CD4-positive, alpha-beta T cell treated with Interleukin-17A for 1 hour (primary cell): ENCODE measurements around the gene AFF4.
"Not testable (repeated sequence)": the region's sequence is repeated elsewhere in the genome, so short reads cannot be mapped to it uniquely, and the experiment has no call there.

ENCODE experiments used
- DNase-seq: peaks from one replicate; pipeline ENCODE4 v3.0.0-alpha.2; 2020

AFF4 gene, protein sequence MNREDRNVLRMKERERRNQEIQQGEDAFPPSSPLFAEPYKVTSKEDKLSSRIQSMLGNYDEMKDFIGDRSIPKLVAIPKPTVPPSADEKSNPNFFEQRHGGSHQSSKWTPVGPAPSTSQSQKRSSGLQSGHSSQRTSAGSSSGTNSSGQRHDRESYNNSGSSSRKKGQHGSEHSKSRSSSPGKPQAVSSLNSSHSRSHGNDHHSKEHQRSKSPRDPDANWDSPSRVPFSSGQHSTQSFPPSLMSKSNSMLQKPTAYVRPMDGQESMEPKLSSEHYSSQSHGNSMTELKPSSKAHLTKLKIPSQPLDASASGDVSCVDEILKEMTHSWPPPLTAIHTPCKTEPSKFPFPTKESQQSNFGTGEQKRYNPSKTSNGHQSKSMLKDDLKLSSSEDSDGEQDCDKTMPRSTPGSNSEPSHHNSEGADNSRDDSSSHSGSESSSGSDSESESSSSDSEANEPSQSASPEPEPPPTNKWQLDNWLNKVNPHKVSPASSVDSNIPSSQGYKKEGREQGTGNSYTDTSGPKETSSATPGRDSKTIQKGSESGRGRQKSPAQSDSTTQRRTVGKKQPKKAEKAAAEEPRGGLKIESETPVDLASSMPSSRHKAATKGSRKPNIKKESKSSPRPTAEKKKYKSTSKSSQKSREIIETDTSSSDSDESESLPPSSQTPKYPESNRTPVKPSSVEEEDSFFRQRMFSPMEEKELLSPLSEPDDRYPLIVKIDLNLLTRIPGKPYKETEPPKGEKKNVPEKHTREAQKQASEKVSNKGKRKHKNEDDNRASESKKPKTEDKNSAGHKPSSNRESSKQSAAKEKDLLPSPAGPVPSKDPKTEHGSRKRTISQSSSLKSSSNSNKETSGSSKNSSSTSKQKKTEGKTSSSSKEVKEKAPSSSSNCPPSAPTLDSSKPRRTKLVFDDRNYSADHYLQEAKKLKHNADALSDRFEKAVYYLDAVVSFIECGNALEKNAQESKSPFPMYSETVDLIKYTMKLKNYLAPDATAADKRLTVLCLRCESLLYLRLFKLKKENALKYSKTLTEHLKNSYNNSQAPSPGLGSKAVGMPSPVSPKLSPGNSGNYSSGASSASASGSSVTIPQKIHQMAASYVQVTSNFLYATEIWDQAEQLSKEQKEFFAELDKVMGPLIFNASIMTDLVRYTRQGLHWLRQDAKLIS

DNA sequence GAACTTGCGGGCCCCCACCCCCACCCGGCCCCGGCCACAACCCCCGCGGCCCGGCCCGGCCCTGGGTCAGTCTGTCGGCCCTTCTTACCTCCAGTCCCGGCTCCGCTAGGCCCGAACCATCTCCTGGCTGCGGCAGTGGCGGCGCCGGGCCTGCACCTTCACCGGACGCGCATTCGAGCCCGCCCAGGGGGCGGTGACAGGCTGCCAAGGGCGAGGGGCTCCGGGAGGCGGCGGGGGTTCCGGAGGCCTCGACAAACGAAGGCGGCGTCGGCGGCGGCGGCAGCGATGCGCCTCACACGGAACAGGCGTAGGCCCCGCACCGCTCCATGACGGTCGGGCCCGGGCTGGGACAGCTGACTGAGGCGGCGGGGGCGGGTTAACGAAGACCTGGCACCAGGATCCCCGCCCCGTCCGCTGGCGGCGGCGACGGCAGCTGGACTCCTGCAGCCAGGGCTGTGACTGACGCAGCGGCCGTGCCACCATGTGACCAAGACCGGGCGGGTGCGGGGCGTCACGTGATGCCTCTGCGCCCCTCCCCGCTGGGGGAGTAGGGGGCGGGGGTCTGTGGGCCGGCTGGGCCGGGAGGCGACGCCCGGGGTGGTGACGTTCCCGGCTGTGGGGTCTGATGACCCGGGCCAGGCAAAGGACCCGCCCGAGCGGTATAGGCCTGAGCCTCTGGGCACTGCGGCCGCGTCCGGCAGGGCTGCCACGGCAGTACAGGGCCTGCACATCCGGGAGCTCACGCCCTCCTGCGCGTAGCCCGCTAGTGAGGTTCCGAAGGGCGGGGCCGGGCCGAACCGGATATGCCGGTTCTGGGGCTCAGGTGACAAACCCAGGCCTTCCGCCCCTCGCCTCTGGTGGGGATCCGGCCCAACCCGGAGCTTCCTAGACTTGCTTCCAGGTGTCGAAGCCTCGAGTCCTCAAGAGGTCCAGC lies at the start of gene AFF4:
TSS of gene AFF4 (minus strand) at position 464 of the 934 bp plus-strand sequence. CDS start 26,445 bp downstream, outside the sequence.
- peak; percentile 90 for DNase-seq

DNA sequence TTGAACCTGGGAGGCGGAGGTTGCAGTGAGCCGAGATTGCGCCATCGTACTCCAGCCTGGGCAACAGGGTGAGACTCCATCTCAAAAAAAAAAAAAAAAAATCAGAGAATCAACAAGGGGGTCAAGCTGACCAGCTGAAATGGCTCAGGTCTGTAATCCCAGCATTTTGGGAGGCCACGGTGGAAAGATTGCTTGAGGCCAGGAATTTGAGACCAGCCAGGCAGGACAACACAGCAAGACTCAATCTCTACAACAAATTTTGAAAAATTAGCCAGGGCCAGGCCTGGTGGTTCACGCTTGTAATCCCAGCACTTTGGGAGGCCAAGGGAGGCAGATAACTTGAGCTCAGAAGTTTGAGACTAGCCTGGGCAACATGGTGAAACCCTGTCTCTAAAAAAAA lies 45.0 kb upstream of the AFF4 start:
- DNase-seq, result not testable (repeated sequence)

DNA sequence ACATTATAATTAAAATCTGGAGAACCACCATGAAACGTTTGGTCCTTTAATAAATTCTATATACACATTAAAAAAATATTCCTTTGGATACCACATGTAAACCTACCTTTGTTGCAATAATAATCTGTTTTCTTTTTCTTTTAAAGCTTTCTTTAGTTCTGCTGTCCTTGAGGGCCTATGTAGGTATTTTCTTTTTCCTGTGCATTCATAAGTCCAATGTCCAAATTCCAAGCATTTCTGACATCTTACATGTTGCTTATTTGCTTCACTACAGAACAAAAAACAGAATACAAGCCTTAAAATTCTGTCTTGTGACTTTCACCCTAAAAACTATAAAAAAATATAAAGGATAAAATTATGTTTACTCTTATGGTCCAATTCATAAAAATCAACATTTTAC lies 43.2 kb upstream of the AFF4 start:
- DNase-seq, result no peak

DNA sequence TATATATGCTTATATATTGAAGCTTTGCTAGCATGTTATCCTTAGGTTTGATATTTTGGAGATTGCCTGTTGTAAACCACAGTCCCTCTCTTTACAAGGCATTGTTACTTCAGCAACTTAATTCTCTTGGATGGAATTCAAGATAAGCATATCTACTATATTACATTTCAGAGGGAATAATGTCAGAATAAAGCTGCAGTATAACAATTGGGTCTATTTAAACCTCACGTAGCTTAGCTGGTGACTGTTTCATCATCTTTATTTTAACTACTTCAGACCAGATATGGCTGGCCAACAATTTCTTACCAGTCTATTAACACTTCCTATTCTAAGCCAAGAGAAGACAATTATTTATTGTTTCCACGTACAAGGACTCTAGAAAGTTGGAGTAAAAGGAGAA lies 35.8 kb upstream of the AFF4 start:
- no peak for DNase-seq

DNA sequence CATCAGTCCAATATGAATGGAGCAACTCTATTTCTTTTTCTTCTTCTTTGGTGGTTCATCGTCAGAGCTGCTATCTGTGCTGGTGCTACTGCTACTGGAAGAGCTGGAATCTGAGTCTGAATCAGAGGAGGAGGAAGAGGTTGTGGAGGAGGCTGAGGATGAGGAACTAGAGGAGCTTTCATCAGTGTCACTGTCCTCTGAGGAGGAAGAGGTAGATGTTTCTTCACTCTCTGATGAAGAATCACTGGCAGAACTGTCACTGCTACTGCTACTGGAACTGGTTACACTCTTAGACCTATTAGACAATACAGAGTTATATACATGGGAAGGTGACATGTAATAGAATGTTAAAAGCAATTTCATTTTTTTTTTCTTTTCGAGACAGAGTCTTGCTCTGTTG lies 35.1 kb upstream of the AFF4 start:
- no peak for DNase-seq

DNA sequence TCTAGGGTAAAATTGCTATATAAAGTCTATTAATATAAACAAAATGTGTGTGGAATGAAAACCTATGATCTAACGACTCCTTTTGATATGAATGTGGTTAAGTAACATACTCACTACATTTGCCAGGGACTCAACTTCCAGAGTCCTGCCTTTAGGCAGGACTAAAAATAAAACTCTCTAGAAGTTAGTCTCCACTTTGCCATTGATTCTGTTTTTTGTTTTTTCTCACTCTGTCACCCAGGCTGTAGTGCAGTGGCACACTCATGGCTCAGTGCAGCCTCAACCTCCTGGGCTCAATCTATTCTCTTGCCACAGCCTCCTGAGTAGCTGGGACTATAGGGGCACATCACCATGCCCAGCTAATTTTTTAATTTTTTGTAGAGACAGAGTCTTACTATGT lies 32.9 kb upstream of the AFF4 start:
- DNase-seq, result no peak

DNA sequence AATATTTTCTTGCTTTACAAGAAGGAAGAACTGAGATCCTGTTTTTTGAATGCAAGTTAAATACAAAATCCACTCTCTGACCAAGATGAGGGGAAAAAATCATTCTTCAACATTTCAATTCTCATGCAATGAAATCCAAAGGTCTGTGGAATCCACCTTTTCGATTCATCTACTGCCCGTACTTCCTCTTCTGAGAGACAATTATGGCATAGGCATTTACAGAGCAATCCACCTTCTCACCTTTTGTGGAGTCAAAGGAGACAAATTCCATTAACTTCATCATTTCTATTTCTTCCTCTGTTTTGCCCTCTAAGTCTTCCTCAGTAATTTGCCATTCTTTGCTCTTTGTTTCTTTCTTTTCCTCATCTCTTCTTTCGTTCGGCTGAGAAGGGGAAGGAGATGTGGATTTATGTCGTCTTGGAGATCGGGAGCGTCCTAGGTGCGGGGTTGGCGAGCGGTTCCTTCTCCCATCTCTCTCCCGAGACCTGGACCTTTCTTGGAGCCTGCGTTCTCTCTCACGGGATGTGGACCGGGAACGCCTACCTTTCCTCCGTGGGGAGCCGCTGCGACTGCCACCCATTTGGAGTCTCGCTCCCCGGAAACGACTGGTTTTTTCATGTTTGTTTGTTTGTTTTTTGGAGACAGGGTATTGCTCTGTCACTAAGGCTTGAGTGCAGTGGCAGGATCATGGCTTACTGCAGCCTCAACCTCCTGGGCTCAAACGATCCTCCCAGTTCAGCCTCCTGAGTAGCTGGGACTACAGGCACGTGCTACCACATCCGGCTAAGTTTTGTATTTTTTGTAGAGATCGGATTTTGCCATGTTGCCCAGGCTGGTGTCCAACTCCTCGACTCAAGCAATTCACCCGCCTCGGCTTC lies 24.3 kb upstream of the AFF4 start:
- no peak for DNase-seq

DNA sequence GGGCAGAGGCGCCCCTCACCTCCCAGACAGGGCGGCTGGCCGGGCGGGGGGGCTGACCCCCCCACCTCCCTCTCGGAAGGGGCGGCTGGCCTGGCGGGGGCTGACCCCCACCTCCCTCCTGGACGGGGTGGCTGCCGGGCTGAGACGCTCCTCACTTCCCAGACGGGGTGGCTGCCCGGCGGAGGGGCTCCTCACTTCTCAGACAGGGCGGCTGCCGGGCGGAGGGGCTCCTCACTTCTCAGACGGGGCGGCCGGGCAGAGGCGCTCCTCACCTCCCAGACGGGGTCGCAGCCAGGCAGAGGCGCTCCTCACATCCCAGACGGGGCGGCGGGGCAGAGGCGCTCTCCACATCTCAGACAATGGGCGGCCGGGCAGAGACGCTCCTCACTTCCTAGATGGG lies 19.5 kb upstream of the AFF4 start:
- DNase-seq, result not testable (repeated sequence)

DNA sequence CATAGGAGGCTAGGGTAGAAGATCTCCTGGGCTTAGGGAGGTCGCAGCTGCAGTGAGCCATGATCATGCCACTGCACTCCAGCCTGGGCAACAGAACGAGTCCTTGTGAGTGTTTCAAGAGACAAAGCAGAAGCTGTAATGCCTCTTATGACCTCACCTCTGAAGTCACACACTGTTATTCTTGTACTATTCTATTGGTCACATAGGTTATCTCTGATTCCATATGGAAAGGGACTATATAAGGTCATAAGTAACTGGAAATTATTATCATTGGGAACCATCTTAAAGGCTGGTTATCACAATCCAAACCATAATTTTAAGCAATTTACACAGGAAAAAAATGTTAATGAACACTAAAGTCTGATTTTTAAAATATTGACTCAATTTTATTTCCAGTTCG lies 17.9 kb upstream of the AFF4 start:
- no peak for DNase-seq

DNA sequence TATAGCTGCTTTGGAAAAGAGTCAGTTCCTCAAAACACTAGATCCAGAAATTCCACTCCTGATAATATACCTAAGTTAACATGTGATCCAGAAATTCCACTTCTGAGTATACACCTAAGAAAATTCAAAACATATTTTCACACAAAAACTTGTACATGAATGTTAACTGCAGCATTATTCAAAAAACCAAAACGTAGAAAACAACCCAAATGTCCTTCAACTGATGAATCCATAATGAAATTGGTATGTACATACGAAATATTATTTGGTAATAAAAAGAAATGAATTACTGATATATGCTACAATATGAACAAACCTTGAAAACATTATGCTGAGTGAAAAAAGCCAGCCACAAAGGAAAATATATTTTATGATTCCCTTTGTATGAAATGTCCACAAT lies 16.5 kb upstream of the AFF4 start:
- no peak for DNase-seq

DNA sequence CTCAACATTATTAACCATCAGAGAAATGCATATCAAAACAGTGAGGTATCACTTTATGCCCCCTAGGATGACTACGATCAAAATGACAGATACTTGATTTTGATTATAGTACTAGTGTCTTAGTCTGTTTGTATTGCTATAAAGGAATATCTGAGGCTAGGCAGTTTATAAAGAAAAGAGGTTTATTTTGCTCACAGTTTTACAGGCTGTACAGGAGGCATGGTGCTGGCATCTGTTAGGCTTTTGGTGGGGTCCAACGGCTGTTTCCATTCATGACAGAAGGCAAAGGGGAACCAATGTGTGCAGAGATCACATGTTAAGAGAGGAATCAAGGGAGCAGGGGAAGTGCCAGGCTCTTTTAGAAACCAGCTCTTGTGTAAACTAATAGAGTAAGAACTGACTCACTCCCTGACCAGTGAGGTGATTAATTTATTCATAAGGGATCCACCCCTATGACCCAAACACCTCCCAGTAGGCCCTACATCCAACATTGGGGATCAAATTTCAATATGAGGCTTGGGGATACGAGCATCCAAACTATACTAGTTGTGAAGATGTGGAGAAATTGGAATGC lies 16.0 kb upstream of the AFF4 start:
- no peak for DNase-seq

DNA sequence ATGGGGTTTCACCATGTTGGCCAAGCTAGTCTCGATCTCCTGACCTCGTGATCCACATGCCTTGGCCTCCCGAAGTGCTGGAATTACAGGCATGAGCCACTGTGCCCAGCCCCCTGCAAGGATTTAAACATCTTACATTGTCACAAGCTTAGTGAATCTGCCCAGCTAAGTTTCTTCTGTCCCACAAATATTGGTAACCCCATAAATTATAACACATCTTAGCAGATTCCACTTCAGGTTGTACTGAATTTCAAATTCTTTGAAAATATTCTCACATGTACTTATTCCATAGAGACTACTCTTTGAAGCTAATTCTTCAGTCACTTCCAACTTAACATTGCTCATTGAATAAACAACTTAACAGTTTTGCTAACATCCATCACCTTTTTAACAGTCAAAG lies 13.4 kb upstream of the AFF4 start:
- DNase-seq, result no peak

DNA sequence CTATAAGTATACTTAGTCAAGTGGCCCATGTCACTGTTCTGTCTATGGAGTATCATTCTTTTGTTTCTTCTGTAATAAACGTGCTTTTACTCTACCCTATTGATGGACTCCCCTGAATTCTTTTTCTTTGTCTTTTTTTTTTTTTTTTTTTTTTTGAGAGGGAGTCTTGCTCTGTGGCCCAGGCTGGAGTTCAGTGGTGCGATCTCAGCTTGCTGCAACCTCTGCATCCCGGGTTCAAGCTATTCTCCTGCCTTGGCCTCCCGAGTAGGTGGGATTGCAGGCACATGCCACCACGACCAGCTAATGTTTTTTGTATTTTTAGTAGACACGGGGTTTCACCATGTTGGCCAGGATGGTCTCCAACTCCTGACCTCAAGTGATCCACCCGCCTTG lies 9.0 kb upstream of the AFF4 start:
- not testable (repeated sequence) for DNase-seq

DNA sequence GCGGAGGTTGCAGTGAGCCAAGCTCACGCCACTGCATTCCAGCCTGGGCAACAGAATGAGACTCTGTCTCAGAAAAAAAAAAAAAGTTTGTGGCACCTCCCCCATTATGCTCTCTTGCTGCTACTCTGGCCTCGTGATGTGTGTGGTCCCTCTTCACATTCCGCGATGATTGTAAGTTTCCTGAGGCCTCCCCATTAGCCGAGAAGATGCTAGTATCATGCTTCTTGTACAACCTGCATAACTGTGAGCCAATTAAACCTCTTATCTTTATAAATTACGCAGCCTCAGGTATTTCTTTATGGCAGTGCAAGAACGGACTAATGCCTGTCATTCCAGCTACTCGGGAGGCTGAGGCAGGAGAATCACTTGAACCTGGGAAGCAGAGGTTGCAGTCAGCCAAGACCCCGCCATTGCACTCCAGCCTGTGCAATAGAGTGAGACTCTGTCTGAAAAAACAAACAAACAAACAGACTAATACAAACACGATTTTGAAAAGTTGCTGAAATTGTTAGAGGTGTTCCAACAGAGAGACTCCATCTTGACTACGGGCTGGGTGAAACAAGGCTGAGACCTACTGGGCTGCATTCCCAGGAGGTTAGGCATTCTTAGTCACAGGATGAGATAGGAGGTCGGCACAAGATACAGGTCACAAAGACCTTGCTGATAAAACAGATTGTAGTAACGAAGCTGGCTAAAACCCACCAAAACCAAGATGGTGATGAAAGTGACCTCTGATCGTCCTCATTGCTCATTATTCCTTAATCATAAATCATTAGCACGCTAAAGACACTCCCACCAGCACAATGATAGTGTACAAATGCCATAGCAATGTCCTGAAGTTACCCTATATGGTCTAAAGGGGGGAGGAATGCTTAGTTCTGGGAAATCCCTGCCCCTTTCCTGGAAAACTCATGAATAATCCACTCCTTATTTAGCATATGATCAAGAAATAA lies 8.3 kb upstream of the AFF4 start:
- DNase-seq, result no peak

DNA sequence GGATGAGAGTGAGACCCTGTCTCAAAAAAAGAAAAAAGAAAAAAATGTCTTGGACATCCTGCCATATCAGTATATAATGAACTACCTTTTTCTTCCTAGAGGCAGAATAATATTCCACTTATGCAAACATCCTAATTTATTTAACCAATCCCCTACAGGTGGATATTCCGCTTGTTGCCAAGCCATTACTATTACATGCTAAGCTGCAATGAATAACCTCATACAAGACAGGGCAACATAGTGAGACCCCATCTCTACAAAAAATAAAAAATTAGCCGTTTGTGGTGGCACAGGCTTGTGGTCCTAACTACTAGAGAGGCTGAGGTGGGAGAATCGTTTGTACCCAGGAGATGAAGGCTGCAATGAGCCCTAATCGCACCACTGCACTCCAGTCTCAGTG lies 1.7 kb upstream of the AFF4 start:
- DNase-seq, result no peak

DNA sequence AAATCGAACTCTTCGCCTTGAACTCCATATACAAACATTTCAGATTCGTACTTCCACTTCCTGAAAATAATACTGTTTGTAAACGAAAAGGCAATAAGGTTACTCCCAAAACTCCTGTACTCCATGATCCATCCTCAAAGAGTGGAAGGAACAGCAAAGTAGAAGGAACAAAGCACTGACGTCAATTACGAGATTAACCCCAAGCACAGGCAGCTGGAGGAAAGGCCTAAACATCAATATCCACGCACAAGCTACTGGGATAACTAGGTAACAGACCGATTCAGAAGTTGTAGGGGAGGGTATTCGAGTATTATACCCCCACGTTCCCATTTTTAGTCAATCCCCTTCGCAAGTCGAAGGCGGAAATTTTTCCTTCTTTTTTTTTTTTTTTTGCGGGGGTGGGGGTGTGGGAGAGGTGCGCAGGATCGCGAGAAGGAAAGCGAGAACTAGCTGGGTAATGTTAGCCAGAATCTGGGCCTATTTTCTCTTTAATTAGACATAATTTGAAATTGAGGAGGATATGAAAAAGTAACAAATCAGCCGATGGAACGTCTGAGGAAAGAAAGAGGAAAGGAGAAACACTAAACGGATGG lies 909 bp downstream of the AFF4 start:
- peak; percentile 30 for DNase-seq

DNA sequence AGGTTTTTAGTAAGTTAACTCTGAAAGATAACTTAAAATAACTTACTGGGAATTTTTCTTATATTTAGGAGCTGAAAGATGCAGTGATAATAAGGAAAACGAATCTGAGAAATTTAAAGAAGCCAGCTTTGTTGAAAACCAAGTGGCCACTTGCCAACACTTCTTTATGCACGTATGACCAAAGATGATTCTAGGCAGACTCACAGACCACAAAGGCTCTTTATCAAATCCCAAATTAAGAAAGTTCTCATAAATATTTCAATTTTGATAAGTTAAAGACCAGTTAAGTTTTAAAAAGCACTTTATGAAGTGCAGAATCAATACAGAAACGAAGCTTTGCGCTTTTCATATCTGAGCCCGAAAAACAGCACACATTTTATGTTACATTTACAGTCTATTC lies 1.5 kb downstream of the AFF4 start:
- no peak for DNase-seq

DNA sequence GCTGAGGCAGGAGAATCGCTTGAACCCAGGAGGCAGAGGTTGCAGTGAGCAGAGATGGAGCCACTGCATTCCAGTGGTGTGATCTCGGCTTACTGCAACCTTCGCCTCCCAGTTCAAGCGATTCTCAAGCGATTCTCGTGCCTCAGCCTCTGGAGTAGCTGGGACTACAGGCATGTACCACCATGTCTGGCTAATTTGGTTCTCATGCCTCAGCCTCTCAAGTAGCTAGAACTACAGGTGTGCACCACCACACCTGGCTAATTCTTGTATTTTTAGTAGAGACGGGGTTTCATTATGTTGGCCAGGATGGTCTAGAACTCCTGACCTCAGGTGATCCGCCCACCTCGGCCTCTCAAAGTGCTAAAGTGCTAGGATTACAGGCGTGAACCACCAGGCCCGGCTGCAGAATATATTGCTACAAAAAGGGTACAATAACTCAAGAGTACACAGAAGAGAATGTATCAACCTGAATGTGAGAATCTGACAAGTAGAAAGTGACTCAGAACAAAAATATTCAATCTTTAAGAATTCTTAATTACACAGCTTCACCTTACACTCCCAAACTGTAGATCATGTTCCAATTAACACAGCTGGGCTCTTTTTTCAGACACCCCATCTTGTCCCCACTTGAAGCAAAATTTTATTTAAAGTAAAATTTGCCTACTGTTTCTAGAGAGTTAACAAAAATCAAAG lies 2.2 kb downstream of the AFF4 start:
- DNase-seq, result not testable (repeated sequence)
